ENCODE results near the gene WWOX. TPM values are rescaled to one million over a fixed set of nuclear protein-coding genes. Genes with fewer than 3 reads are reported as not detected.

The WWOX gene
- total and polyA plus RNA-seq, 2 donors (not counting 3 experiments of a cell fraction or from before 2014, with no cell fraction given) = 6.2 to 12.5 TPM

- no peaks in the 10 kb centered on the region for H3K36me3 ChIP-seq (ENCODE audit: control insufficient read depth in 2 of 2, extremely low read depth in 1 of 2, insufficient read depth in 2 of 2, low read length in 2 of 2)
- no peaks in the 10 kb centered on the region for H3K9me1 ChIP-seq (replicated peaks; ENCODE audit: control insufficient read depth, extremely low read depth, insufficient read depth, low read length)
- no peak overlapping the region for H3K27ac ChIP-seq (ENCODE audit: insufficient read depth, low read depth, low read length)
- peaks cover 2% of the 10 kb centered on the region for H3K9me3 ChIP-seq (replicated peaks; ENCODE audit: control insufficient read depth, insufficient read depth, low read length)
- FAIRE-seq (no peak), DNase-seq (ENCODE audit: low read depth, low spot score) (no peak)
- CTCF ChIA-PET = no interaction called here
- dilution Hi-C loops (cut with MboI; ENCODE audit: extremely low pct_ligation_motif_present, low sequenced_read_pairs) = no loop called here
- BruUV-seq (replicated peaks) = no TSS peak
- H3K4me3 ChIP-seq (replicated peaks in 1 of 3; ENCODE audit: insufficient read depth in 1 of 3, low read depth in 1 of 3, low read length in 3 of 3) = no peak overlapping the region
- intact Hi-C loops (cut with micrococcal nuclease) = no loop called here
- H2AFZ ChIP-seq (ENCODE audit: low read depth, low read length) = no peak overlapping the region
- no peaks in the 10 kb centered on the region for H3K27me3 ChIP-seq (ENCODE audit: control insufficient read depth in 2 of 2, insufficient read depth in 2 of 2, low read length in 2 of 2)
- no peak overlapping the region for H3K9ac ChIP-seq (replicated peaks; ENCODE audit: extremely low read depth, insufficient read depth, low read length)
- no peaks in the 10 kb centered on the region for H3K4me1 ChIP-seq (ENCODE audit: control insufficient read depth, extremely low read depth, insufficient read depth, low read length)
- POLR2A ChIA-PET = no interaction called here
- no peak overlapping the region for H3K4me2 ChIP-seq (ENCODE audit: insufficient read depth, low read length)
- TF ChIP-seq GATA2 (IDR thresholded peaks at IDR 0.05; ENCODE audit: insufficient read depth, insufficient read length, low read depth, low read length) = no peak
- no peak for TF ChIP-seq EZH2 (IDR thresholded peaks at IDR 0.05; ENCODE audit: borderline replicate concordance, low read depth, low read length, severe bottlenecking)
- TF ChIP-seq FOS (IDR thresholded peaks at IDR 0.05; ENCODE audit: borderline replicate concordance, insufficient read depth, low read length) = no peak
- TF ChIP-seq CTCF (IDR thresholded peaks at IDR 0.05; ENCODE audit: extremely low read depth in 1 of 2, insufficient read depth in 1 of 2, low read depth in 1 of 2, low read length in 2 of 2) = no peak
- TF ChIP-seq MAX (IDR thresholded peaks at IDR 0.05; ENCODE audit: insufficient read depth, insufficient read length) = no peak
- TF ChIP-seq JUN (IDR thresholded peaks at IDR 0.05; ENCODE audit: borderline replicate concordance, insufficient read depth, insufficient read length, low read depth) = no peak
- TF ChIP-seq POLR2AphosphoS5 (IDR thresholded peaks at IDR 0.05; ENCODE audit: insufficient read depth, low read depth, low read length) = no peak
- TF ChIP-seq MYC (IDR thresholded peaks at IDR 0.05; ENCODE audit: low read depth, low read length) = no peak
- TF ChIP-seq POLR2A (IDR thresholded peaks at IDR 0.05; ENCODE audit: low read depth, low read length) = no peak
- no peaks in the 10 kb centered on the region for H4K20me1 ChIP-seq (replicated peaks; ENCODE audit: control insufficient read depth, extremely low read depth, insufficient read depth, low read length)
- no peaks in the 10 kb centered on the region for H3K79me2 ChIP-seq (ENCODE audit: control insufficient read depth, insufficient read depth, low read length)
Measured at GRCh38 chr16:78493573-78493972, 394.1 kb downstream of the WWOX start.
